Measurements from ENCODE around the gene PPP4R2. TPM values are rescaled to one million over a fixed set of nuclear protein-coding genes. Genes with fewer than 3 reads are reported as not detected.

PPP4R2 gene
- total RNA-seq, 1 donor from 2014 or later = 48.3 TPM

DNA sequence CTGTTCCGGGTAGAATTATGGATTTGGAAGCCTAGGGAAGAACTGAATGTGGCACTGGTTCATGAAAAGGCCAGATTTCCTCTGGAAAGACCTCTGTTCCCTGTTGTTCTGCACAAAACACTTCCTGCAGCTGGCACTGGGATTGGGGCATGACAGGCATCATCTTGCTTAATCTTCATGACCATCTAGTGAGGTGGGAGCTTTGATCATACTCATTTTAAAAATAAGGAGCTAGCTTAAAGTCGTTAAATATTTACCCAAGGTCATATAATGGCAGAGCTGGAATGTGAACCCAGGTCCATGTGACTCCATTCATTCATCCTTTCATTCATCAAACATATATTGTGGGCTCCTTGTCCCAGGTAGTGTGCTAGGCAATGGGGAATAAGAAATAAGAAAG, 105.3 kb downstream of the PPP4R2 start:
- DNase-seq (ENCODE audit: low spot score) = no peak
- ATAC-seq = no peak

DNA sequence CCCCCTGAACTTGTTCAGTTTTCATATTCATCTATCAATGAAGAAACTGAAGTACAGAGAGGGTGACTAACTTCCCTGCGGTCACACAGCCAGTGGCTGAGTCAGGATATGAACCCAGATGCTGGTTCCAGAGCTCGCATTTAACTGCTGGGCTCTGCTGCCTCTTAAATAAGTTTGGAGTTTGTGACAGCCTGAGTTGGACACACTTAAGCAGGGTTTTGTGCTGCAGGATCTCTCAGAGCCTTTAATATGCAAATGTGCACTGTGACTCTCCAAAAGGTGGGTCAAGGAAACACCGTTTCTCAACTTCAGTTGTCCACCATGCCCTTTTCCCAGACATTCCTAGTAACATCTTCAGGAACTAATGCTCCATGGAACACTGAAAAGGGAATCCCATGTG, 110.6 kb downstream of the PPP4R2 start:
- DNase-seq (ENCODE audit: low spot score) (no peak), ATAC-seq (no peak)

DNA sequence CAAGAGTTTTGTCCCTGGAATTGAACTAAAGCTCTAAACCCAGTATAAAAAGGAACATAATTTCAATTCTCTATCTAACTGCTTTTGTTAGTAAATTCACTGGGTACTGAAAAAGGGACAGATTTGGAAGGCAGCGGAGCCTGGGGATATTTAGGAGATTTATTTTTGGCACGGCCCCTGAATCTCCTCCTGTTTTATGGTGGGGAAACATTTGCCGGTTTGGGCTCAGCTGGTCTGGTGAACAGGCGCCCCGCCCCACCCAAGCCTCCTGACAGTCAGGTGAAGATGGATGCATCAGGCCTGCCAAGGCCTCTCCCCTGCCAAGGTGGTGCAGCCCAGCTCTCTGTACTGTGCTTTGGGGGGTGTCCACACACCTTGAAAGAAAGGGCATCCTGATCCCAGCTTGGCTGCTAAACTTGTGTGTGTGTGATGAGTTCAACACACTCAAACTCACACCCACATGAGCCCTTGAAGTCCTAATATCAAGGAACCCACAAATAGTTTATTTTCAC, 111.1 kb downstream of the PPP4R2 start:
- no peak for ATAC-seq
- DNase-seq (ENCODE audit: low spot score) = no peak

DNA sequence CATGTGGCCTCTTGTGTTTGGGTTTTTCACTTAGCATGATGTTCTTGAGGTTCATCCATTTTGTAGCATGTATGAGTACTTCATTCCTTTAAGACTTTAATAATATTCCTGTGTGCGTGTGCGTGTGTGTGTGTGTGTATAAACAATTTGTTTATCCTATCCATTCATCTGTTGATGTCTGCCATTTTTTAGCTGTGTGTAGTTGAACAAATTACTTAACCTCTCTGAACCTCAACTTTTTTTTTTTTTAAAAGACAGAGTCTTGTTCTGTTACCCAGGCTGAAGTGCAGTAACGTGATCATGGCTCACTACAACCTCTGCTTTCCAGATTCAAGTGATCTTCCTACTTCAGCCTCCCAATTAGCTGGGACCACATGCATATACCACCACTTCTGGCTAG, 112.1 kb downstream of the PPP4R2 start:
- ATAC-seq (no peak), DNase-seq (ENCODE audit: low spot score) (no peak)

DNA sequence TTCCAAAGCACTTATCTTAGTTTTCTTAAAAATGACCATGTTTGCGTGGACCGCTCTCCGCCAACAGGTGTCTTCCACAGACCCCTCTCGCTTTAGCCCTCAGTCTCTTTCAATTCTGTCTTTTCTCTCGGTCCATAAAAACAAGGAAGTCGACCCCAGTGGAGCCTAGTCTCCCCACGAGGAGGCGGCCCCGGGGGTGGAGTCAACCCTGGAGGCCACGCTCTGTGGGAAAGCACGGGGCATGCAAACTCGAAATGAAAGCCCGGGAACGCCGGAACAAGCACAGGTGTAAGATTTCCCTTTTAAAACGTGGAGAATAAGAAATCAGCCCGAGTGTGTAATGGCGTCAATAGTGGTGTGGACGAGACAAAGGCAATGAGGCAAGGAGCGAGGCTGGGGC, 113.9 kb downstream of the PPP4R2 start:
- DNase-seq (ENCODE audit: low spot score) (no peak), ATAC-seq (no peak)

DNA sequence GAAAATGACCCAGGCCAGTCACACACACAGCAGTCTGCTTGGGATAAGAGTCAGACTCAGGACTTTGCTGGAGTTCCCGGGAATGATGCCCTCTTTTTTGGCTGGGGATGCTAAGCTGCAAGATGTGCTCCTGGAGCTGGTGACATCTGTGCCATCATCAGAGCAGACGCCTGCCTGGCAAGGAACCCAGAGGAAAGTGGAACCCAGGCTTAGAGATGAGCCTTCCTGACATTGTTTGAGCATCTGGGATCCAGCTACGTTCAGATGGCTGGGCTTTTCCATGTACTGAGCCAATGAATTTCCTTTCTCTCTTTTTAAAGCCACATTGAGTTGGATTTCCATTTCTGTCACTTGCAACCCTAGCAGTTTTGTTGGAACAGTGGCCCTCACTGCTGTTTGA, 118.1 kb downstream of the PPP4R2 start:
- DNase-seq (ENCODE audit: low spot score) (no peak), ATAC-seq (no peak)

DNA sequence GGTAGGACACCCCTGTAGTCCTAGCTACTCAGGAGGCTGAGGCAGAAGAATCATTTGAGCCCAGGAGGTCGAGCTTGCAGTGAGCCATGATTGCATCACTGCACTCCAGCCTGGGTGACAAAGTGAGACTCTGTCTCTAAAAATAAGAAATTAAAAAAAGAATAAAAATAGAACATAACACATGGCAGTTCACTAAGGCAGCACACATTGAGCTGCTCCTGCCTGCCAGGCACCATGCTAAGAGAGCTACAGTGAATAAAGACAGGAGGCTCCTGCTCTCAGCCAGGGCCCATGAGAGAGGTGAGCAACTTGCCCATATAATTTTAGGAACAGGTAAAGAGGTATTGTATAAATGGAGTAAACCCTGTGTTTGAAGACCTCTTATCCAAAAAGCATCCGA, 119.2 kb downstream of the PPP4R2 start:
- no peak for ATAC-seq
- DNase-seq (ENCODE audit: low spot score) = no peak

Other genes with a start within 250 kb of the PPP4R2 start
- gene SHQ1, start 148.4 kb upstream of the PPP4R2 start, total RNA-seq = 8.7 TPM
- 0.20 TPM for gene GXYLT2, start 108.8 kb upstream of the PPP4R2 start, total RNA-seq
- 2.0 TPM for gene EBLN2, start 64.8 kb downstream of the PPP4R2 start, total RNA-seq